ENCODE data around the gene COL25A1. TPM values are rescaled to one million over a fixed set of nuclear protein-coding genes. Genes with fewer than 3 reads are reported as not detected.
A peak's percentile ranks its signal among the peaks of the same experiment; 100 is the strongest.

COL25A1 gene
- total and polyA plus RNA-seq, 5 donors from 2014 or later, result 0.19 TPM; not detected in 4

DNA sequence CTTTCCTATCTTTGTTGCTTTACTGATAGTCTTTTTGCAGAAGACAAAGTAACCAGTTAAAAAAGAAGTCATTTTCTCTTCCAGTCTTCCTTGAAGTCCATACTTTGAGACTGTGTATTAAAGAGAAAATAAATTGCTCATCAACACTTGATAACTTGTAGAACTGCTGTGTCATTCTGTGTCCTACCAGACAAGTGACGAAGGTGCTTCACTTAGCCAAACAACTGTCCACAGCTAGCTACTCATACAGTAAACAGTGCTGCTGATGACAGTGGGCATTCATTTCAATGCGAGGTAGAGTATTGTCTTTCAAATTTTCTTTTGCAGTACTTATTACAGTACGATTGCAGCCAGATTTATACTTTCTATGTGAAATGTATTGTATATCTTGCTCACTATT lies 11.5 kb downstream of the COL25A1 start:
- no peaks in the 10 kb centered on the region for H3K9me3 ChIP-seq (ENCODE audit: control insufficient read depth in 2 of 2, low read length in 2 of 2)
- Mint-ChIP-seq H3K4me1 (no peaks in the 10 kb centered on the region), H3K27ac (no peak overlapping the region), H3K27me3 (peaks cover 37% of the 10 kb centered on the region), H3K36me3 (no peaks in the 10 kb centered on the region), H3K4me3 (no peak overlapping the region), H3K9me3 (no peaks in the 10 kb centered on the region)
- H3K4me3 ChIP-seq (ENCODE audit: low read depth, low read length), result no peak overlapping the region
- H3K27ac ChIP-seq (ENCODE audit: insufficient read depth, low read length, poor library complexity, severe bottlenecking), result no peak overlapping the region
- DNase-seq, result no peak
- ATAC-seq (ENCODE audit: low read depth in 2 of 2), result no peak
- no peaks in the 10 kb centered on the region for H3K4me1 ChIP-seq (ENCODE audit: control insufficient read depth, insufficient read depth, low read length, poor library complexity, severe bottlenecking)
- H3K36me3 ChIP-seq (ENCODE audit: control insufficient read depth, insufficient read depth, low read length), result no peaks in the 10 kb centered on the region
- H3K27me3 ChIP-seq (ENCODE audit: control insufficient read depth, insufficient read depth, low read length), result peaks cover 5% of the 10 kb centered on the region

DNA sequence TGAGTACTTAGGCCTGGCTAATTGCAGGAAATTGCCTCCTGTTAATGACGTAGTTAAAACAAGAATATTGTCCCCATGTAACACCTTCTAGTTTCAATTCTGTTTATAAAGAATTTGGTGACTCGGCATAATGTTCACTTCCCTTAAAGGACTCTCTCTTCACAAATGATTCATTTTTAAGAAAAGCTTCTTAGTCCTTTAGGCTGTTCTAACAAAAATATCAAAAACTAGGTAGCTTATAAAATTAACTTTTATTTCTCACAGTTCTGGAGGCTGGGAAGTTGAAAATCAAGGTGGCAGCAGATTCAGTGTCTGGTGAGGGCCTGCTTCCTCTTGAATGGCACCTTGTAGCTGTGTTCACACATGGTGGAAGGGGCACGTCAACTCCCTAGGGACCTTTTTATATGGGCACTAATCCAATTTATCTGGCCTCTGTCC lies 23.8 kb downstream of the COL25A1 start:
- no peaks in the 10 kb centered on the region for H3K9me3 ChIP-seq (ENCODE audit: control insufficient read depth in 2 of 2, low read length in 2 of 2)
- no peaks in the 10 kb centered on the region for H3K4me1 ChIP-seq (ENCODE audit: control insufficient read depth, insufficient read depth, low read length, poor library complexity, severe bottlenecking)
- no peak overlapping the region for H3K4me3 ChIP-seq (ENCODE audit: low read depth, low read length)
- H3K27me3 ChIP-seq (ENCODE audit: control insufficient read depth, insufficient read depth, low read length), result no peaks in the 10 kb centered on the region
- H3K4me3 Mint-ChIP-seq, result no peak overlapping the region
- ATAC-seq (ENCODE audit: low read depth in 2 of 2) (no peak), DNase-seq (peak in 1 of 3 donors; percentile 45)
- peaks cover 0 to 1% (median 0%) of the 10 kb centered on the region in 4 donors for H3K4me1 Mint-ChIP-seq
- no peak overlapping the region for H3K27ac ChIP-seq (ENCODE audit: insufficient read depth, low read length, poor library complexity, severe bottlenecking)
- peaks cover 8% of the 10 kb centered on the region for H3K27me3 Mint-ChIP-seq
- H3K27ac Mint-ChIP-seq, result no peak overlapping the region
- H3K36me3 Mint-ChIP-seq, result no peaks in the 10 kb centered on the region
- peaks cover 0 to under 1% (median 0%) of the 10 kb centered on the region in 7 donors for H3K9me3 Mint-ChIP-seq
- H3K36me3 ChIP-seq (ENCODE audit: control insufficient read depth, insufficient read depth, low read length), result no peaks in the 10 kb centered on the region

DNA sequence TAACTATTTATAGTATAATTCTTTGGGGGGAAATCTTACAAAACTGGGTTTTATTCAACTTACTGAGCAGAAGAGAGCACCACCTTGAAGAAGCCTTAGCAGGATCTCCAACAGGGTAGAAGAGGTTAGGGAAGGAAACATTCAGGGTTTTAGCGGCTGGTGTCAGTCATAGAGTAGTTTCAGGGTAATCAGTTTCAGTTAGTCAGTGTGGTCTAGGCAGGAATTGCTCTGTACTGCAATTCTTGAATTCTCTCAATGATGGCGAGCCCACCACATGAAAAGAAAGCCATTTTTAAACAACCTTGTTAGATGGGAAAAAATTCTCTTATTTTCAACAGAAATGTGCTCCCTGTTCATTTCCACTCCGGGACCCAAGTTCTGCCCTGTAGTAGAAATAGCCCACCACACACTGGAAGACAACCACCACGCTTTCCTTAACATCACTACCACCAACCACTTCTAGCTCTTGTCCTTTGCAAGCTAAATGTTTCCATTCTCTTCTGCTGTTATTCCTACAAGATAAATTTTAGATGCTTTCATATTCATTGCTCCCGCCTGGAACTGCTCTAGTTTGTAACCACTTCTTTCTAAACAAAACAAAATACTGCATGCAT lies 25.9 kb downstream of the COL25A1 start:
- Mint-ChIP-seq H3K9me3 (no peaks in the 10 kb centered on the region), H3K4me3 (no peak overlapping the region), H3K27me3 (peaks cover 10% of the 10 kb centered on the region), H3K36me3 (no peaks in the 10 kb centered on the region), H3K27ac (no peak overlapping the region), H3K4me1 (peaks cover 0 to 1% (median 0%) of the 10 kb centered on the region in 4 donors)
- Histone ChIP-seq H3K4me1 (ENCODE audit: control insufficient read depth, insufficient read depth, low read length, poor library complexity, severe bottlenecking) (no peaks in the 10 kb centered on the region), H3K4me3 (ENCODE audit: low read depth, low read length) (no peak overlapping the region), H3K36me3 (ENCODE audit: control insufficient read depth, insufficient read depth, low read length) (no peaks in the 10 kb centered on the region), H3K9me3 (ENCODE audit: control insufficient read depth in 2 of 2, low read length in 2 of 2) (no peaks in the 10 kb centered on the region), H3K27ac (ENCODE audit: insufficient read depth, low read length, poor library complexity, severe bottlenecking) (no peak overlapping the region), H3K27me3 (ENCODE audit: control insufficient read depth, insufficient read depth, low read length) (no peaks in the 10 kb centered on the region)
- DNase-seq, result no peak
- ATAC-seq (ENCODE audit: low read depth in 2 of 2), result no peak

DNA sequence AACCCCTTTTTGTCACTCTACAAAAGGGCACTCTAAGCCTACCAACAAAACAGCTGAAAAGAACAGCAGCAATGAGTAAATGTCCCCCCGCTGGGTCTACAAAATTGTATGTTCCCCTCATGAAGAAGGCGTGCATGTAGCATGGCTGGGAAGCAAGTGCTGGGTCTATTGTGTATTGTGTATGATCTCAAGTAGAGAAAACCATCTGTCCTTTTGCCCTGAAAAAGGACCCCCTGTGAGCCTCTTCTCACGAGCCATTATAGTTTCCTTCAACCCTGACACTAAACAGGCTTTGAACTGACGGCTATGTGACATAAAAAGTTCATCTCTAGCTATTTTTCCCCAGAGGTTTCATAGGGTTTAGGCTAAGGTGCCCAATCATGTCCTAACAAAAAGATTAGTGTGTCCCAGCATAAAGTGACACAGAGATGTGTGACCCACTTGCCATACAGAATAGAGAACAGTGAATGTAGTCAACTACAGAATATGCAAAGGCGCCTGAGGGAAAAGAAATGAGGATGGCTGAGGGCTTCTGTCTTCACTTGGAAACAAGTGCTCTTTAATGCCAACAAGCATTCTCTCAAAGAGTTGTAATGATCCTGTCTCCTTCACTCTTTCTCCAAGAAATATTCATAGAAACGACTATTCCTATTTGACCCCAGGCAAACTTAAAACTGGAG lies 27.3 kb downstream of the COL25A1 start:
- Histone ChIP-seq H3K4me3 (ENCODE audit: low read depth, low read length) (no peak overlapping the region), H3K36me3 (ENCODE audit: control insufficient read depth, insufficient read depth, low read length) (no peaks in the 10 kb centered on the region), H3K9me3 (ENCODE audit: control insufficient read depth in 2 of 2, low read length in 2 of 2) (no peaks in the 10 kb centered on the region), H3K27ac (ENCODE audit: insufficient read depth, low read length, poor library complexity, severe bottlenecking) (no peak overlapping the region), H3K4me1 (ENCODE audit: control insufficient read depth, insufficient read depth, low read length, poor library complexity, severe bottlenecking) (no peaks in the 10 kb centered on the region), H3K27me3 (ENCODE audit: control insufficient read depth, insufficient read depth, low read length) (no peaks in the 10 kb centered on the region)
- DNase-seq (no peak), ATAC-seq (ENCODE audit: low read depth in 2 of 2) (no peak)
- no peaks in the 10 kb centered on the region for H3K9me3 Mint-ChIP-seq
- no peak overlapping the region for H3K27ac Mint-ChIP-seq
- H3K27me3 Mint-ChIP-seq, result peaks cover 10% of the 10 kb centered on the region
- no peaks in the 10 kb centered on the region for H3K36me3 Mint-ChIP-seq
- no peak overlapping the region for H3K4me3 Mint-ChIP-seq
- H3K4me1 Mint-ChIP-seq, result peaks cover 0 to 1% (median 0%) of the 10 kb centered on the region in 4 donors

DNA sequence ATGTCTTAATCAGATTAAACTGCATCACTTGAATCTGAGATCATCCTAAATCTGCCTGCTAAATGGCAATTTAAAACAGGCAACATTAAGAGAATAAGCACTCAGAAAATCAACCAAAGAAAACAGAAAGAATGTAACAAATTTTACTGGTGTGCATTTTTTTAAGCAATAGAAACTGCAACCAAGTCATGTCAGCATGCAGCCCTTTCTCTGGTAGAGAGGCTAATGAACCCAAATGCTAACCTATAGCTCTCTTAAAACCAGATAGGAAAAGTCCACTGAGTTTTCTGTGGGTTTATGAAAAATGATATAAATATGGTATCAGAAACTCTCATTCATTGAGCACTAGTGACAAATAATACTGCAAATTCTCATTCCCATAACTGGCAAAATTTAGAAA lies 35.6 kb downstream of the COL25A1 start:
- Histone ChIP-seq H3K27ac (ENCODE audit: insufficient read depth, low read length, poor library complexity, severe bottlenecking) (no peak overlapping the region), H3K9me3 (ENCODE audit: control insufficient read depth in 2 of 2, low read length in 2 of 2) (no peaks in the 10 kb centered on the region), H3K36me3 (ENCODE audit: control insufficient read depth, insufficient read depth, low read length) (no peaks in the 10 kb centered on the region), H3K27me3 (ENCODE audit: control insufficient read depth, insufficient read depth, low read length) (no peaks in the 10 kb centered on the region), H3K4me3 (ENCODE audit: low read depth, low read length) (no peak overlapping the region), H3K4me1 (ENCODE audit: control insufficient read depth, insufficient read depth, low read length, poor library complexity, severe bottlenecking) (no peaks in the 10 kb centered on the region)
- H3K27ac Mint-ChIP-seq, result no peak overlapping the region
- H3K36me3 Mint-ChIP-seq, result no peaks in the 10 kb centered on the region
- H3K27me3 Mint-ChIP-seq, result no peaks in the 10 kb centered on the region
- DNase-seq (no peak), ATAC-seq (ENCODE audit: low read depth in 2 of 2) (no peak)
- H3K9me3 Mint-ChIP-seq, result no peaks in the 10 kb centered on the region
- H3K4me3 Mint-ChIP-seq, result no peak overlapping the region
- H3K4me1 Mint-ChIP-seq, result no peaks in the 10 kb centered on the region

DNA sequence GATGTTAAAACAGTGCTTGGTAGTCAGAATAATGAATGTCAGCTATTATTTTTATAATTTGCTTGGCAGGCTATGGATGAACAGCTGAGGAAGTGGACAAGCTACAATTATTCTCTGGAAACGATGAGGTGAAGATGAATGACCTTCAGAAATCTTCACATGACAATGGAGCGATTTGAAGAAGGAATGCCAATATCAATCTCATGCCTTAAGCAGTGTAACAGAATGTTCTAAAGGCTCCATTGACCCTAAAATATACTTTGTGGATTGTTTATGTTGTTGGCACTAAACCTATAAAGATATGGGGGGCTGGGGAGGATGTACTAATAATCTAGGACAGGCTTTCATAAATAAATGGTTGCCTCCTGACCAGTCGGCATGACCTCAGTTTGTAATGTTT lies 36.2 kb downstream of the COL25A1 start:
- no peaks in the 10 kb centered on the region for H3K36me3 Mint-ChIP-seq
- Histone ChIP-seq H3K4me1 (ENCODE audit: control insufficient read depth, insufficient read depth, low read length, poor library complexity, severe bottlenecking) (no peaks in the 10 kb centered on the region), H3K27ac (ENCODE audit: insufficient read depth, low read length, poor library complexity, severe bottlenecking) (no peak overlapping the region), H3K36me3 (ENCODE audit: control insufficient read depth, insufficient read depth, low read length) (no peaks in the 10 kb centered on the region), H3K27me3 (ENCODE audit: control insufficient read depth, insufficient read depth, low read length) (no peaks in the 10 kb centered on the region), H3K9me3 (ENCODE audit: control insufficient read depth in 2 of 2, low read length in 2 of 2) (no peaks in the 10 kb centered on the region), H3K4me3 (ENCODE audit: low read depth, low read length) (no peak overlapping the region)
- ATAC-seq (ENCODE audit: low read depth in 2 of 2) (no peak), DNase-seq (no peak)
- H3K27me3 Mint-ChIP-seq, result no peaks in the 10 kb centered on the region
- H3K9me3 Mint-ChIP-seq, result no peaks in the 10 kb centered on the region
- H3K4me3 Mint-ChIP-seq, result no peak overlapping the region
- H3K4me1 Mint-ChIP-seq, result no peaks in the 10 kb centered on the region
- H3K27ac Mint-ChIP-seq, result no peak overlapping the region

DNA sequence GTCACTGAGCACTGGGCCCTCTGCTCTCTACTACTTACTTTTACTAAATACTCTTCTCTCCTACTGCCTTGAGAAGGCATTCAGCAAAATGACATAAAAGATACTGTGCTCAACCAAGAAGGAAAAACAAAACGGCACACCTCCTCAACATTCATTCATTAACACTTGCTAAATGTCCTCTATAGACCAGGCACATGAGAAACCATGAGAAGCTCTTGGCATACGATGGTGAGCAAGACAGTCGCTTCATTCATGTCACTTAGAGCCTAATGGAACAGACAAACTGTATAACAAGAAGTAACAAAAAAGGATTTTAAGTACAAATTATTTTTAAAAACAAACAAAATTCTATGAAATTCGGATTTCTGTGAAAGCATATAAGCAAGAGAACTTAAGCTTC lies 38.7 kb downstream of the COL25A1 start:
- no peaks in the 10 kb centered on the region for H3K9me3 Mint-ChIP-seq
- H3K27me3 ChIP-seq (ENCODE audit: control insufficient read depth, insufficient read depth, low read length), result no peaks in the 10 kb centered on the region
- H3K9me3 ChIP-seq (ENCODE audit: control insufficient read depth in 2 of 2, low read length in 2 of 2), result no peaks in the 10 kb centered on the region
- no peak for ATAC-seq (ENCODE audit: low read depth in 2 of 2)
- no peaks in the 10 kb centered on the region for H3K27me3 Mint-ChIP-seq
- H3K27ac ChIP-seq (ENCODE audit: insufficient read depth, low read length, poor library complexity, severe bottlenecking), result no peak overlapping the region
- DNase-seq, result no peak
- no peaks in the 10 kb centered on the region for H3K4me1 Mint-ChIP-seq
- H3K36me3 Mint-ChIP-seq, result no peaks in the 10 kb centered on the region
- no peaks in the 10 kb centered on the region for H3K4me1 ChIP-seq (ENCODE audit: control insufficient read depth, insufficient read depth, low read length, poor library complexity, severe bottlenecking)
- H3K4me3 Mint-ChIP-seq, result no peak overlapping the region
- no peaks in the 10 kb centered on the region for H3K36me3 ChIP-seq (ENCODE audit: control insufficient read depth, insufficient read depth, low read length)
- no peak overlapping the region for H3K4me3 ChIP-seq (ENCODE audit: low read depth, low read length)
- no peak overlapping the region for H3K27ac Mint-ChIP-seq

DNA sequence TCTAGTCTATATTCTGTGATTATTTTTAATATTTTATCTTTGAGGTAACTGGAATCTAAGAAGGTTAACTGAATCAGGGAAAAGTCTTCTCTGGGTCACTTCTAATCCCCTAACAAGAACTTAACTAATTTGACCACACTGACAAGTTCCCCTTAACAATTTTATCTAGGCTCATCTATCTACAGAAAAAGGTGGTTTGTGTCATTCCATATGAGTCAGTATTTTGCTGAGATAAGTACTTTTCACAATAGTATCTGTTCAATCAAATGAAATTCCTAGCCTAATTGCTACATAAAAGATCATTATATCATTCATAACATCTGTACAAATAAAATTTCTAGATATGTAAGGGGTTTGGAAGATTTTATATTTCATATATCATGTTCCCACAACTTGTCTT lies 45.6 kb downstream of the COL25A1 start:
- no peaks in the 10 kb centered on the region for H3K27me3 ChIP-seq (ENCODE audit: control insufficient read depth, insufficient read depth, low read length)
- no peaks in the 10 kb centered on the region for H3K36me3 ChIP-seq (ENCODE audit: control insufficient read depth, insufficient read depth, low read length)
- H3K4me3 ChIP-seq (ENCODE audit: low read depth, low read length), result no peak overlapping the region
- H3K9me3 ChIP-seq (ENCODE audit: control insufficient read depth in 2 of 2, low read length in 2 of 2), result no peaks in the 10 kb centered on the region
- no peak overlapping the region for H3K27ac ChIP-seq (ENCODE audit: insufficient read depth, low read length, poor library complexity, severe bottlenecking)
- Mint-ChIP-seq H3K4me3 (no peak overlapping the region), H3K4me1 (no peaks in the 10 kb centered on the region), H3K9me3 (peaks cover 0 to 2% (median 0%) of the 10 kb centered on the region in 7 donors), H3K36me3 (no peaks in the 10 kb centered on the region), H3K27ac (no peak overlapping the region), H3K27me3 (no peaks in the 10 kb centered on the region)
- H3K4me1 ChIP-seq (ENCODE audit: control insufficient read depth, insufficient read depth, low read length, poor library complexity, severe bottlenecking), result no peaks in the 10 kb centered on the region
- no peak for DNase-seq
- ATAC-seq (ENCODE audit: low read depth in 2 of 2), result no peak

Data from CD4-positive, CD25-positive, alpha-beta regulatory T cell (primary cell).